BJ (cell line): ENCODE results near the gene PROS1. TPM values are rescaled to one million over a fixed set of nuclear protein-coding genes. Genes with fewer than 3 reads are reported as not detected.

ENCODE experiments used
- CTCF ChIA-PET: fragments of 350-600 bp; formaldehyde crosslinking; extraction: SDS; loops from one replicate; lab custom pipeline; 2021; ENCODE audit warnings: antibody characterized with exemption, inconsistent platforms; lab: Yijun Ruan, JAX
- POLR2A ChIA-PET: fragments of 300-600 bp; sonication (Branson Sonifier 250); formaldehyde crosslinking; extraction: SDS; loops from one replicate; lab custom pipeline; 2021; ENCODE audit warnings: antibody characterized with exemption; lab: Charles Lee
- DNase-seq: peaks from one replicate; pipeline ENCODE4 v3.0.0-alpha.2; 2011; ENCODE audit warnings: low read depth
- H3K27me3 ChIP-seq: 2 replicates; pipeline ENCODE4 v1.6.0; 2011; ENCODE audit warnings: low read length; ENCODE audit not compliant: control insufficient read depth, insufficient read depth
- H3K36me3 ChIP-seq: 2 replicates; pipeline ENCODE4 v1.5.1; 2011; ENCODE audit warnings: low read length; ENCODE audit not compliant: control insufficient read depth, insufficient read depth
- H3K4me3 ChIP-seq: 2 replicates; pipeline ENCODE4 v1.5.1; 2011; ENCODE audit warnings: low read depth, mild to moderate bottlenecking, control low read depth, low read length
- polyA plus RNA-seq: library from polyadenylated mRNA; depleted of rRNA; stranded (reverse); fragments of >200 nt; gene quantifications from 2 replicates; pipeline ENCODE4 v1.2.3, GENCODE V29; 2011
- TF ChIP-seq, protein P1 (sequence below): IDR thresholded peaks from 2 replicates; pipeline ENCODE4 v1.5.1; 2011; ENCODE audit warnings: low read depth, mild to moderate bottlenecking, control low read depth, inconsistent platforms, low read length, moderate library complexity; ENCODE audit not compliant: insufficient read depth

Gene PROS1
- polyA plus RNA-seq, 1 experiment: 2.0 TPM

DNA sequence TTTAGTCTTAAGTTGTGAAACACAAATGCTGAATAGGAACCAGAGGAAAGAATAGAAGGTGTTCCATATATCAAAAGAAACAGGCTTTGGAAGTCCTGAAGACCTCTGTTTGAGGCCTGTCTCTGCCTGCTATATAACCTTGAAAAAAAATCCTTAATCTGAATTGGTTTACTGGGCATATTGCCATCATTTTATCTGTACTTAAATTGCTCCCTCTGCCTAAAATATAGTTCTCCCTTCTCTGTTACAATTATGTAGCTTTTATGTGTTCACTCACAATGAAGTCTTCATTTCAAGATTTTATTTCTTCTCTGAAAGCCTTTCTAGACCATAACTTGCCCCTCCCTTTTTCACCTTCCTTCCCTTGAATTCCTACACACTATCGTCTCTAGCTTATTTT is 27.5 kb upstream of the PROS1 start:
- POLR2A ChIA-PET: no interaction called here
- TF ChIP-seq, protein P1, sequence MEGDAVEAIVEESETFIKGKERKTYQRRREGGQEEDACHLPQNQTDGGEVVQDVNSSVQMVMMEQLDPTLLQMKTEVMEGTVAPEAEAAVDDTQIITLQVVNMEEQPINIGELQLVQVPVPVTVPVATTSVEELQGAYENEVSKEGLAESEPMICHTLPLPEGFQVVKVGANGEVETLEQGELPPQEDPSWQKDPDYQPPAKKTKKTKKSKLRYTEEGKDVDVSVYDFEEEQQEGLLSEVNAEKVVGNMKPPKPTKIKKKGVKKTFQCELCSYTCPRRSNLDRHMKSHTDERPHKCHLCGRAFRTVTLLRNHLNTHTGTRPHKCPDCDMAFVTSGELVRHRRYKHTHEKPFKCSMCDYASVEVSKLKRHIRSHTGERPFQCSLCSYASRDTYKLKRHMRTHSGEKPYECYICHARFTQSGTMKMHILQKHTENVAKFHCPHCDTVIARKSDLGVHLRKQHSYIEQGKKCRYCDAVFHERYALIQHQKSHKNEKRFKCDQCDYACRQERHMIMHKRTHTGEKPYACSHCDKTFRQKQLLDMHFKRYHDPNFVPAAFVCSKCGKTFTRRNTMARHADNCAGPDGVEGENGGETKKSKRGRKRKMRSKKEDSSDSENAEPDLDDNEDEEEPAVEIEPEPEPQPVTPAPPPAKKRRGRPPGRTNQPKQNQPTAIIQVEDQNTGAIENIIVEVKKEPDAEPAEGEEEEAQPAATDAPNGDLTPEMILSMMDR: no peak
- CTCF ChIA-PET: interaction anchor here (0.7 to 1.1 kb wide), 2 partner anchors 68 to 71 kb away, joined by 3 to 4 read pairs; no protein-coding TSS in a partner anchor
- H3K36me3 ChIP-seq: no peaks in the 10 kb centered on the region
- H3K4me3 ChIP-seq: no peak overlapping the region
- no peak for DNase-seq
- H3K27me3 ChIP-seq: no peaks in the 10 kb centered on the region

DNA sequence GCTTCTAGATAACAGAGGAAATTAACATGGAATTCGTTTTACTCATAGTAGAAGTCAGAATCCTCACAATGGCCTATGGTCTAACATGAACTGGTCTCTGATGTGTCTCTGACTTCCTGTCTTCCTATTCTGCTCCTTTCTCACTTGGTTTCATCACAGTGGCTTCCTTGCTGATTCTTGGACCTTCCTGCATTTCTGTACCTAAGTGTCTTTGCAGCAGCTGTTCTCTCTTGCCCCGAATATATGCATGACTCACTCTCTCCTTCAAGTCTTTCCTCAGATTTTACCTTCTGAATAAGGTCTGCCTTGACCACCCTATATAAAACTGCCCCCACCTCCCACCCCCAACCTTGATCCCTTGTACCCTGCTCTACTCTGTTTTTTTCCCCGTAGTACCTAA is 20.4 kb upstream of the PROS1 start:
- POLR2A ChIA-PET: no interaction called here
- Histone ChIP-seq H3K4me3 (no peak overlapping the region), H3K27me3 (no peaks in the 10 kb centered on the region), H3K36me3 (no peaks in the 10 kb centered on the region)
- TF ChIP-seq, protein P1: no peak
- DNase-seq: no peak
- CTCF ChIA-PET: interaction anchor here (1.0 to 1.3 kb wide), 2 partner anchors 11 to 75 kb away, joined by 3 to 5 read pairs; no protein-coding TSS in a partner anchor

DNA sequence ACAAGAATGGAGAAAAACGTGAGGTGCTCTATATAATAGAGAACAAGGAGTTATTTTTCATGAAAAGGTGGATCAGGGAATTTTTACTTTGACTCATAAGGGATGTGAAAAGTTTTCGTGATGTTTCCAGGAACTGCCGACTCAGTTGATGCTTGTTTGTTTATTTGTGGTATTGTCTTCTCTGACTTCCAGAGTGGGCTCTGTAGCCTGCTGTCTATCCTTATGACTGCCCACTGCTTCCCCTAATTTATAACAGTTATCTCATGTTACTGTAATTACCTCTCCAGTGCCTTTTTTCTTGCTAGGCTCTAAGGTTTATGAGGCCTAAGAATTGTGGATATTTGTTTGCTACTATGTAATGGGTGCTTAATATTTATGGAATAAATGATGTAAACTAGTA is 18.5 kb upstream of the PROS1 start:
- DNase-seq: no peak
- ChIA-PET CTCF (interaction anchor here (1.3 to 1.6 kb wide), 2 partner anchors 11 to 13 kb away, joined by 4 to 5 read pairs; no protein-coding TSS in a partner anchor), POLR2A (no interaction called here)

DNA sequence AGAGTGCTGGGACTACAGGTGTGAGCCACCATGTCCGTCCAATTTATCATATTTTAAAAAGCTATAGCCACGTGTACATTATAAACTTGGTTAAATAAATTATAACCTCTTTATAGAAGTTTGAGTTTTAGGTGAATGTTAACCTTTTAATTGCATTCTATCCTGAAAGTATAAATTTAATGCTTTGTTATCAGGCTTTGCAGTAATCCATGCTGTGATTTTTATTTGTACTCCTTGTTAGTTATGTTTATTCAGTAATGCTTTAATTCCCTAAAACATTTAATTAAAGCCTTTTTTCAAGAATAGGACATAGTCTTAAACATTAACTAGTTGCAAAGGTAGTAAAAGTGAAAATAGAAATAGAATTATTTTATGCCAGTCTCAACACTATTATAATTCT is 17.9 kb upstream of the PROS1 start:
- POLR2A ChIA-PET: no interaction called here
- H3K4me3 ChIP-seq: no peak overlapping the region
- TF ChIP-seq, protein P1: no peak
- no peak for DNase-seq
- H3K27me3 ChIP-seq: no peaks in the 10 kb centered on the region
- no peaks in the 10 kb centered on the region for H3K36me3 ChIP-seq
- CTCF ChIA-PET: interaction anchor here (1.0 kb wide), 1 partner anchor 11 kb away, joined by 3 read pairs; no protein-coding TSS in a partner anchor

More for the DNA sequence above, 18.5 kb upstream of the PROS1 start:
- Histone ChIP-seq H3K36me3 (no peaks in the 10 kb centered on the region), H3K27me3 (no peaks in the 10 kb centered on the region), H3K4me3 (no peak overlapping the region)
- TF ChIP-seq, protein P1: no peak

DNA sequence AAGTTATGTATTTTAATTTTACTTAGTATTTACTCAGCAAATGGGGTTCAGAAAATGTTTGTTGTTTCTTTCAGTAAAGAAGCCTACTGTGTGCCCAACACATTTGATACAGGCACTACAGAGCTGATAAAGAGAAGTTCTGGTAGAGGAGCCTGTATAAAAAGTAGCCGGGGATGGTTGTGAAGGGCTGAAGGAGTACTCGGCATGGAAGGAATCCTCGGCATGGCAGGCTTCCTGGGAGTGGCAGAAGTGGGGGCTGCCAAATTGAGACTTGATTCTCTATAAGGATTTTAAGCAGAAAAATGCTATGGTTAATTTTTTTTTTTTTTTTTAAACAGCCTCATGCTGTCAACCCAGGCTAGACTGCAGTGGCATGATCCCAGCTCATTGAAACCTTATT is 15.5 kb upstream of the PROS1 start:
- TF ChIP-seq, protein P1: no peak
- ChIA-PET POLR2A (no interaction called here), CTCF (interaction anchor here (1.0 to 2.2 kb wide), 2 partner anchors 14 to 79 kb away, joined by 3 to 5 read pairs; no protein-coding TSS in a partner anchor)
- no peak overlapping the region for H3K4me3 ChIP-seq
- no peaks in the 10 kb centered on the region for H3K36me3 ChIP-seq
- no peak for DNase-seq
- H3K27me3 ChIP-seq: no peaks in the 10 kb centered on the region
